Effector CD4-positive, alpha-beta T cell (primary cell): ENCODE results near the gene RAMAC.
A peak's percentile ranks its signal among the peaks of the same experiment; 100 is the strongest.
"Not testable (repeated sequence)": the region's sequence is repeated elsewhere in the genome, so short reads cannot be mapped to it uniquely, and the experiment has no call there.

ENCODE experiments used
- DNase-seq: peaks from one replicate; pipeline ENCODE4 v3.0.0-alpha.2; 2020
- total RNA-seq: gene quantifications from one replicate; lab custom pipeline; 2026; lab: John Stamatoyannopoulos, UW

RAMAC gene
- total RNA-seq, result 15.0 reads per million, percentile 40 among the genes with 10 or more reads in this experiment

DNA sequence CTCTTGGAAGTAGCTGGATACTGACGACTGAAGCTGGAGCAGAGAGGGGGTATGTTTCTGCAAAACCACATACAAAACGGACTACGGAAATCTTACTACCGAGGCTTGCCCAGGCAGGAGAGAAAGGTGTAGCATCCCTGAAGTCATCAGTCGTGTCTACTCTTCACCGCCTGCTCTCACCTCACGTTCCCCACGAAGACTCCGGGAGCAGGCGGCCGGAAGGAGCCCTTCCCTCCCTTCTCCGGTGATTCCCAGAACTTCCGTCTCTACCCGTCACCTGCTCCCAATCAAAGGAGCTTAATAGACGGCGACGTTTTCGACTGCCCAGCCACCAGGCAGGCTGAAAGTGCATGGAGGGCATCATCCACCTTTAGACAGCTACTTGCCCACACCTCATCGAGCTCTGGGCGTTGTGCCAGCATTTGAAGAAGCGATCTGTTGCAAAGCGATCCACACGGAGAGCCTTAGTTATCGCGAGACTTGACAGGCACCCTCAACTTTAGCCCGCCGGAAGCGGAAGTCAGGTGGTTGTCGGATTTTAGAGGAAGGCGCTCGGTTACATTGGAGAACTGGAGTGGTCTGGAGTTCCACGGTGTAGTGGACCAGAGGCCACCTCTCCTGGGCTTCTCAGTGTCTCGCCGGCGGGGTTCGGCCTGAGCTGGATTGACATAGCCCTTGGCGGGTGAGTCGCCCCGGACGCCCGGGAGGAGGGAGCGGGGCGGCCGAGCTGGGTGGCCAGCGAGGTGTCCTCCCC is at the start of gene RAMAC:
Gene RAMAC, plus strand, starts transcription at position 523 of the 754 bp plus-strand sequence. CDS start 2,809 bp downstream, outside the sequence.
- DNase-seq, result peak; percentile 94

GRCh38 chr15:82936966-82937711 is 48.9 kb upstream of the RAMAC start:
- DNase-seq, result no peak

DNA sequence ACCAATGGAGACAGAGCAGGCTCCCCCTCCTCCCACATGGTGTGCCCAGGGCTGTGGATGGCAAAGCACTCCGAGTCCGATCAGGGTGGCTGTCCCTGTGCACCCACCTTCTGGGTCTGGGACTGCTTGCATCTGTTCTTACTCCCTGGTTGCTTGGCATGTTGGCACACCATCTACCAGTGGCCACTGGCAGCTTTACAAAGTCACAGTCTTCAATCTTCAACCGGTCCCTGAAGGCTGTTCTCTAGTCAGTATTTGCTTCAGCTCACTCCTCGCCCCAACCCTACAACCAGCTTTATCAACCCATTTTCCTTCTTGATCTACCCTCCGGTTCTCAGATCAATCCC is 48.3 kb upstream of the RAMAC start:
- no peak for DNase-seq

DNA sequence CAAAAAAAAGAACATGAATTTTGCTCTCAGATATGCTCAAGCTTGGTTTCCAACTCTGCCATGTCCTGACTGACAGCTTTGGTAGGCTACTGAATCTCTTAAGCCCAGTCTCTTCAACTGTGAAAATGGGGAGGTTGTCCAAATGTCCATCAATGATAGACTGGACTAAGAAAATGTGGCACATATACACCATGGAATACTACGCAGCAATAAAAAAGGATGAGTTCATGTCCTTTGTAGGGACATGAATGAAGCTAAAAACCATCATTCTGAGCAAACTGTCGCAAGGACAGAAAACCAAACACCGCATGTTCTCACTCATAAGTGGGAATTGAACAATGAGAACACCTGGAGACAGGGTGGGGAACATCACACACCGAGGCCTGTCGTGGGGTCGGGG is 46.3 kb upstream of the RAMAC start:
- DNase-seq, result not testable (repeated sequence)

GRCh38 chr15:82942691-82943090 is 43.3 kb upstream of the RAMAC start:
- no peak for DNase-seq

DNA sequence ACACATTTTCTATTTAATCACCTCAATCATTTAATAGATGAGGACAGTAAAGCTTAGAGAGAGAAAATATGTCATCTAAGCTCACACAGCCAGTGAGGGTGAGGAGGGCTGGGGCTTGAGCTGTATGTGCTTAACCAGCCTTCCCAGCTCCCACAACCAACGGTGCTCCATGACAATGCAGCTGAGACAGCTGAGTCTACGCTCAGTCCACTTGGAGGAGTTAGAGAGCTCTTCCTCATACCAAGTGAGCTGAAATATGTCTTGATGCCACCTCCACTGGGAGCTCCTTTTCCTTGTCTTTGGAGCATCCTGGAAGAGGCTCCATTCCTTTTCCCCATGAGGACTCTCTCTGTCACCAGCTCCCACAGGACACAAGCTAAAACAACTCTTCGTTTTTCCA is 42.8 kb upstream of the RAMAC start:
- DNase-seq, result no peak

DNA sequence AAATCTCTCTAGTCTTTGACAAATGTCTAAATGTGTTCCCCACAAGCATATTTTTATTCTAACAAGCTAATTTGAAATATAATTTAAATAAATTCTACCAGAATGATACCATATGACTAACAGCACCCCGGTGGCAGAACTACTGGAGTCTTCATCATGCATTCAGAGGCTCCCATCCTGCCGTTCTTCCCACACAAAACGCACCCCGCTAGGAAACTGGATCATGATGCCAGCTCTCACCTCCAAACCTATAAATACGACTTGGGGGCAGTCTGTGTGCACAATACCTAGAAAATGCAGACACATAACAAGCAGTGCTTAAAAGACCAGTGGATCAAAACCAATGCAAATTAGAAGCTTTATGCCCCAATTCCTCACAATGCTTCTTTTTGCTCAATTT is 42.0 kb upstream of the RAMAC start:
- no peak for DNase-seq

DNA sequence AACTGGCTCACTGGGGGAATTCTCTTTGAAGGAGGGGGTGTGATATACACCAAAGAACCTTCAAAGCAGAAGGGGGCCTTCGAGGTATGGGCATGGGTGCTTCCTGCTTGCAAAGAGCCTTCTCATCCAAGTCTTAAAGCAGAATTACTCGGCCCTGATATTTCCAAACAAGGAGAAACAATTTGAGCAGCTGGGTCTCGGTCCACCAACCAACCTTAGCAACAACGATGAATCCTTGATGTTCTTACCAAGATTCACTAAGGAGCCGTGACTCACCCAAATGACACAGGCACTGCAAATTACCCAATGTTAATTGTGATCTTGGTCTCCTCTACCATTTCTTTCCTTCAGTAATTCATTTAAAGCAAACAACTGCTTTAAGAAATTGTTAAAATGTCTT is 41.2 kb upstream of the RAMAC start:
- no peak for DNase-seq

DNA sequence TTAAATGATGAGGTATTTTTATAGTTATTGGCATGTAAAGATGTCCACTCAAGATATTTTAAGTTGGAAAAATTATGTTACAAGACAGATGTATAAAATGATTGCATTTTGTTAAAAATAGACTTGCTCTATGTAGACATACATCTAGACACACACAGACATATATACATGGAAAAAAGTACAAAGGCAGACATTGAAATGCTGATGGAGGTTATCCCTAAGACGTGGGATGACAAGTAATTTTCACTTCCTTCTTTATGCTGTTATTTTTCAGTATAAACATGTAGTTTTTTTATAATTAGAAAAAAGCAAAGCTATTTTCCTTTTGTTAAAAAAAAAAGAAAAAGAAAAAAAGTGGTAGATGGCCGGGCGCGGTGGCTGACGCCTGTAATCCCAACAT is 40.7 kb upstream of the RAMAC start:
- DNase-seq, result no peak

DNA sequence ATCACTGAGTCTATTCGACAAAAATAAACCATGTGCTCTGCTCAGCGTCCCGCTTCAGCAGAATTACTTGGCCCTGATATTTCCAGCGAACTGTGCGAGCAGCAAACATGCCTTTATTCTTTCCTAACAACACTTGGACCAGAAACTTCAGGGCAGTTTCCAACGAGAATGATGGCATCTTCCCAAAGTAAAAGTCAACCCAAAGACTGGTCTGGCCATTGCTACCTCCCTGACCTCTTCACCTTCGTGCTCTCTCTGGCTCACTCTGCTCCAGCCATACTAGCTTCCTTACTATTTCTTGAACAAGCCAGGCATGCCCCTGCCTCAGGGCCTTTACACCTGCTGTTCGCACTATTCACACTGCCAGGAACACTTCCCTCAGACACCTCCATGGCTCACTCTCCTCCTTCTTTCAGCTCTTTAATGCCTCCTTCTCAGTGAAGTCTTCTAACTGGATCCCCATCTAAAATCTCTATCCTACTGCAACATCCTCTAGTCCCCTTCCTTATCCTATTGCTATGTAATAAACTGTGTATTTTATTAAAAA is 39.8 kb upstream of the RAMAC start:
- DNase-seq, result no peak

DNA sequence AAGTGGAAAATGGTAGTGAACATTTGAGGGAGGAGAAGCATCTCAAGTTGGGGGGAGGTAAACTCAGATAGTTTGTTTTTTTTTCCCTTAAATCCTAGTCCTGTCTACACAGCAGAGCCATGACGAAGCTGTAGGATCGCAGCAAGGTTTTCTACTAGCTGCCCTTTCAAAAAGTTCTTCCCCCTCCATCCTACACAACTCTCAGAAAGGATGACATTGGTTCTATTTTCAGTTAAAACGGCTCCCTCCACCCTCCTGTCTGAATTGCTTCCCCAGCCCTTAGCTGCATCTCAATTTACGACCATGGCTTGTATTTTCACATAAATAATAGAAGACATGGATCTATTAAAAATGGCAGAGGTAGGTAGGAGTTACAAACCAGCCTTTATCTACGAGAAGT is 35.7 kb upstream of the RAMAC start:
- no peak for DNase-seq

- DNase-seq, result no peak
Observed at GRCh38 chr15:82950746-82951370, 35.2 kb upstream of the RAMAC start.

DNA sequence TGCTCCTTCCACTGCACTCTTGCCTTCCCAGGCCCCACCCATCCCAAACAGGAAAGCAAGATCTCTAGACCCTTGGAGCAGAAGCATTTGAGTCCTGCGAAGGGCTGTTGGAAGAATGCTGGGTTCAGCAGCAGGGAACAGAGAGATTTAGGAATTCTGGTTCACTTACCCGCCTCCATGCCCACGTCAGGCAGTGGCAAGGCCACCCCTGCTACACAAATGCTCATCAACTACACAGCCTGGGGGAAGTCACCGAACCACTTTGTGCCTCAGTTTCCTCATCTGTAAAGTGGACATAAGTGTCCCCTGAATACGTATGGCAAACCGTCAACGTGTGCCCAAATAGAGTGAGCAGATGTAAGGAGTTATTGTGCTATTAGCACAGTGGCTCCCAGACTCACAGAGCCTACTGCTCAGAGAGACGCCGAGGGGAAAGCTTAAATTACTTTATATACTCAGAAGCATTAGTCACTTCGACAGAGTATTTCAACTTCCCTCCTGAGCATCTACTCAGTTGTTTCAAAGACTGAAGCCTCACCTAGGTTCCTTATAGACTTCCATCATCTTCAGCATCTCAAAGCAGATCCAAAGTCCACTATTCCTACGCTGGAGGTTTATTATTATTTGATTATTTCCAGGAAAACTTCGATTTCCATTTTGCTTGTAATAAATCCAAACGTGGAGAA is 34.4 kb upstream of the RAMAC start:
- no peak for DNase-seq

DNA sequence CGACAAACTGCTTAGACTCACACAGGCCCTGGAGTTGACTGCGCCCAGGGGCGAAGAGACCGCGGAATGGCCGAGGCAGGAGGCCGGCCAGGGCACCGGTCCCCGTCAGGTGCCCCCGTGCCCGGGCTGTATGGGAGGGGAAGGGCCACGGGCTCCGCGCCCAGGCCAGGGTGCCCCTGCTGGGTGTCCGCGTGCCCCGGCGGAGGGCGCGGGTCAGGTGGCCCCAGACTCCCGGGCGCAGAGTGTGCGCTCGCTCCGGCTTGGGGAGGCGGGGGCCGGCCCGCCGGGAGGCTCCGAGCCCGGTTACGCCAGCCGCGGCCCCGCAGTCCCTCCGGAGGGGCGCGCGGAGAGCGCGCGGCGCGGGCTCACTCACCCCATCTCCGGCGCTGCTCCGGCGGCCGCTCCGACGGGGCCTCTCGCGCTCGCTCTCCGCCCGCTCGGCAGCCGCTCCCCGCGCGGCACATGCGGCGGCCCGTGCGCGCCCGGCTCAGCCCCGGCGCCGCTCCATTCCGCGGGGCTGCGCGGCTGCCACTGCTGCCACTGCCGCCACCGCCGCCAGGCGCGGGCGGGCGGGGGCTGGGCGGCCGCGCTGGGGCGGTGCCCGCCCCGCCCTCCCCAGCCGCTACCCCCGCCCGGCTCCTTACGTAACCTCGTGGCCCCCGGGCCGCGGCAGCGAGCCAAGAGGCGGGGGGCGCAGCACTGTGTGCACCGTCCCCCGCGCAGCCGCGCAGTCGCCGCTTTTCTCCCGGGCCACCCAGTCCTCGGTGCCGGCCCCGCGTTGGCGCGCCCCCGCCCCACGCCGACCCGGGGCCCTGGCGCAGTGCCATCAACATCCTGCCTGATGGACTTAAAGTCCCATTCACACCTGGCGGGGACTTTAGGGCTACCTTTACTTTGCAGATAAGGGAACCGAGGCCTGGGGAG is 33.6 kb upstream of the RAMAC start, which contains the start of gene HOMER2:
Gene HOMER2, minus strand, starts transcription at position 563 of the 924 bp plus-strand sequence. Its CDS starts 185 bp downstream, at position 378.
- no peak for DNase-seq

DNA sequence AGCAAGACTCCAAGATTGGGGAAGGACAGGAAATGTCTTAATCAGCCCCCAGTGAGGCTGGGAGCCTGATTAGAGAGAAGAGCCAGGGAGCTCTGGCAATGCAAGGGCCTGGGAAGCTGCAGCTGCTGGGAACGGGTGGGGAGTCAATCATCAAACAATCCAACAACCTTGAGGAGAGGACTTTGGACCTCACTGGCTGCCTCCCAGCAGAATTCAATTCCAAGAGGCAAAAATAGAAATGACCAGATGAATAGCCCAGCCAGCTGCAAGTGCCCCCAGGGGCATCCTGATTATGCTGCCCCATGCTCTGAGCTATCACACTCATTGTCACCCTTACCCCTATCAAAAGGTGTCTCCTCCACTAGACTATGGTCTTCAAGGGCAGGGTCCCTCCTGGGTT is 27.4 kb upstream of the RAMAC start:
- DNase-seq, result no peak

DNA sequence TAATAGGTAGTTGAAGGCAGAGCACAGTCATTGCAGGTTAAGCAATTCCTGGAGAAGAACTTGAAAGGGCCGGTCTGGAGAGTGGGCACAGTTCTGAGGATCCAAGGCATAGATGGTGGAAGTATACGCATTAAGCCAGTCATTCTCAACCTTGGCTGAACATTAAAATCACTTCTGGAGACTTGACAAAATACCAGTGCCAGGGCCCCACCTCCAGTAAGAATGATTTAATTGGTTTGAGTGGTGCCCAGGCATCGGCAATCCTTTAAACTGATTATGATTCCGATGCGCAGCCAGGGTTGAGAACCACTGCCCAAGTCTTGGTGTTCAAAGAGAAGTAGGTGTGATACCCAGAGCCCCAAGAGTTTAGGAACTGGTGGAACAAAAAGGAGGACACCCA is 26.6 kb upstream of the RAMAC start:
- no peak for DNase-seq

DNA sequence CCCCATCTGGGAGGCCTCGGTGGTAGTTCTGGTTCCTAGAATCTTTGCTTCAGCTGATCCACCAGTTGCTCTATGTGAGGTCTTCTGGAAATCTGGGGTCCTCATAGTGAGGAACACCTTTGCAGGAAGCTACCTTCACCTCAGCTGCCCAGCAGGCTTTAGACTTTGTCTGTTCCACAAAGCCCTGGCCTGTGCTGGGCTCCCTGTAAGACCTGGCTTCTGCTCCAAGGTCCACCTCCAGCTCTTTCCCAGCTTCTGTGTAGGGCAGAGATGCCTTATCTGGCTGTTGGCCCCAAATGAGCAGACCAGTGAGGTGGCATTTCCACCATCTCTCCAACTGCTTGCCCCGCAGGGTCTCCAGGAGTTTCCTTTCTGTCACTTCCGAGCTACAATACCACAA is 25.2 kb upstream of the RAMAC start:
- DNase-seq, result no peak

DNA sequence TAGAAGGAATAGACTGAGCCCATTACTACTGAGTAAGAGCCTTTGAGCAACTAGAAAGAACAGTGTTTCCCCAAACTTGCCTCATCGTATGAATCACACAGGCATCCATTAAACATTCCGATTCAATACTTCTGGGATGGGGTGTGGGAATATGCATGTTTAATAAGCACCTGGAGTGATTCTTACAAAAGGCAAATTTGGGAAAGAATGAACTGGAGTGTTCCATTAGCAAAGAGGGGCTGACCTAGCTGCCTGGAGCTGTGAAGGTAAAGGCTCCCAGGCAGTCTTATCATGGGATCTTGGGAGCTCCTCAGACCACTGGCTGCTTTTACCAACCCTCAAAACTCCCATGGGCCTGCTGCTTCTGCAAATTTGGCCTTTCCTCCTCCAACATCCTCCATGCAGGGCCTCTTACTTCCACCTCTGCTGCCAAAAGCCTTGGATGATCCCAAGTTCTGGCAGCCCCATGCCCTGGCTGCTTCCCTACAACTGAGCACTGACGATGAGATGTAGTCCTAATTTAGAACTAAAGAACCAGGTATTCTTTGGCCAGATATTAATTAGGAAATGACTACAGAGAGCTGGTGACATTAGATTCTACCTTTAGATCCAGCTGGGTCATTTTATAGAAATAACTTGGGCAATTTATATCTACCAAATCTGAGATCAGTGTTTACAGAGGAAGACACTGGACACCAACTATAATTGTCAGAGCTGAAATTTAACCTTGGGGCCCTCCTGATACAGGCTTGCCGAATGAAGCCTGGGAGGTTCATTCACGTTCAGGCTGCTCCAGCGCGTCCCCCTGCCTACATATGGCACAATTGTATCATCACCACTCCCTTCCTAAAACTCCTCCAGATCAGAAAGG is 22.3 kb upstream of the RAMAC start:
- DNase-seq, result no peak

DNA sequence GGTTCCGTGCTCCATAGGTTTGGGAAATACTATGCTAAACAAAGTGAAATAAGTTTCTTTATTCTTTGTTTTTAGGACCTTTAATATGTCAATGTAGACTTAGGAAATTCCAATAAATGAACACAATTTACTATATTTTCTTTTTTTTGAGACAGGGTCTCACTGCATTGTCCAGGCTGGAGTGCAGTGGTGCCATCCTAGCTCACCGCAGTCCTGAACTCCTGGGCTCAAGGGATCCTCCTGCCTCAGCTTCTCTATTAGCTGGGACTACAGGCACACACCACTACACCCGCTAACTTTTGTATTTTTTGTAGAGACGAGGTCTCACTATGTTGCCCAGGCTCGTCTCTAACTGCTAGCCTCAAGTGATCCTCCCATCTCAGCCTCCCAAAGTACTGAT is 21.1 kb upstream of the RAMAC start:
- DNase-seq, result no peak

- no peak for DNase-seq
Observed at GRCh38 chr15:82966671-82967071, 19.3 kb upstream of the RAMAC start.

DNA sequence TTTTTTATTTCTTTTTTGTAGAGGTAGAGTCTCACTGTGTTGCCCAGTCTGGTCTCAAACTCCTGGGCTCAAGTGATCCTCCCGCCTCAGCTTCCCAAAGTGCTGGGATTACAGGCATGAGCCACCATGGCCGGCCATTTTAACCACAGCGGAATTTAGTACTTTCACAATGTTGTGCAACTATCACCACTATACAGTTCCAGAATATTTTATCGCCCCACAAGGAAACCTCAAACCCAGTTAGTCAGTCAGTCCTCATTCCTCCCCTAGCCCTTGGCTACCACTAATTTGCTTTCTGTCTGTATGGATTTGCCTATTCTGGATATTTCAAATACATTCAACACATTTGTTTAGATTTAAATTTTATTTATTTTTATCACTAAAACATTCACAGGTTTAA is 17.9 kb upstream of the RAMAC start:
- DNase-seq, result no peak
